ENCODE results near the gene HFE.

Gene HFE

GRCh38 chr6:26094036-26094435, 6.8 kb downstream of the HFE start:
- DNase-seq, result no peak
- in situ Hi-C loops (cut with HindIII; ENCODE audit: low pct_ligation_motif_present, low sequenced_read_pairs), result no loop called here
- H3K4me3 ChIP-seq (ENCODE audit: low read depth, low read length), result no peak overlapping the region
- H3K27ac ChIP-seq, result no peak overlapping the region
- no peaks in the 10 kb centered on the region for H3K36me3 ChIP-seq (replicated peaks)
- H3K27me3 ChIP-seq (replicated peaks), result no peaks in the 10 kb centered on the region
- no peak for TF ChIP-seq CTCF (IDR thresholded peaks at IDR 0.05; ENCODE audit: low read depth, low read length, missing control alignments)

GRCh38 chr6:26097268-26097875, 10.1 kb downstream of the HFE start:
- DNase-seq, result peak; percentile 61
- Histone ChIP-seq H3K4me3 (ENCODE audit: low read depth, low read length) (no peak overlapping the region), H3K27me3 (replicated peaks) (no peaks in the 10 kb centered on the region), H3K27ac (no peak overlapping the region), H3K36me3 (replicated peaks) (no peaks in the 10 kb centered on the region)
- in situ Hi-C loops (cut with HindIII; ENCODE audit: low pct_ligation_motif_present, low sequenced_read_pairs), result no loop called here
- peak; percentile 76 for TF ChIP-seq CTCF (IDR thresholded peaks at IDR 0.05; ENCODE audit: low read depth, low read length, missing control alignments)

- Histone ChIP-seq H3K27ac (peak overlapping the region; percentile 94), H3K36me3 (replicated peaks) (no peaks in the 10 kb centered on the region), H3K27me3 (replicated peaks) (no peaks in the 10 kb centered on the region), H3K4me3 (ENCODE audit: low read depth, low read length) (peak overlapping the region; percentile 66)
- in situ Hi-C loops (cut with HindIII; ENCODE audit: low pct_ligation_motif_present, low sequenced_read_pairs), result no loop called here
- peak; percentile 6 for DNase-seq
- TF ChIP-seq CTCF (IDR thresholded peaks at IDR 0.05; ENCODE audit: low read depth, low read length, missing control alignments), result no peak
Observed at GRCh38 chr6:26103141-26103769, 16.0 kb downstream of the HFE start.

GRCh38 chr6:26103770-26104456, 16.7 kb downstream of the HFE start:
- DNase-seq, result peak; percentile 85
- in situ Hi-C loops (cut with HindIII; ENCODE audit: low pct_ligation_motif_present, low sequenced_read_pairs), result no loop called here
- H3K27me3 ChIP-seq (replicated peaks), result no peaks in the 10 kb centered on the region
- H3K36me3 ChIP-seq (replicated peaks), result no peaks in the 10 kb centered on the region
- peak overlapping the region; percentile 66 for H3K4me3 ChIP-seq (ENCODE audit: low read depth, low read length)
- H3K27ac ChIP-seq, result peak overlapping the region; percentile 94
- TF ChIP-seq CTCF (IDR thresholded peaks at IDR 0.05; ENCODE audit: low read depth, low read length, missing control alignments), result peak; percentile 66

GRCh38 chr6:26104457-26105108, 17.4 kb downstream of the HFE start:
- Histone ChIP-seq H3K4me3 (ENCODE audit: low read depth, low read length) (peak overlapping the region; percentile 66), H3K27ac (peak overlapping the region; percentile 94), H3K27me3 (replicated peaks) (no peaks in the 10 kb centered on the region), H3K36me3 (replicated peaks) (no peaks in the 10 kb centered on the region)
- no peak for TF ChIP-seq CTCF (IDR thresholded peaks at IDR 0.05; ENCODE audit: low read depth, low read length, missing control alignments)
- in situ Hi-C loops (cut with HindIII; ENCODE audit: low pct_ligation_motif_present, low sequenced_read_pairs), result no loop called here
- DNase-seq, result no peak

All from brain microvascular endothelial cell (primary cell).